Measurements from ENCODE around the gene ZNHIT1.
"Not testable (repeated sequence)": the region's sequence is repeated elsewhere in the genome, so short reads cannot be mapped to it uniquely, and the experiment has no call there.

The ZNHIT1 gene

DNA sequence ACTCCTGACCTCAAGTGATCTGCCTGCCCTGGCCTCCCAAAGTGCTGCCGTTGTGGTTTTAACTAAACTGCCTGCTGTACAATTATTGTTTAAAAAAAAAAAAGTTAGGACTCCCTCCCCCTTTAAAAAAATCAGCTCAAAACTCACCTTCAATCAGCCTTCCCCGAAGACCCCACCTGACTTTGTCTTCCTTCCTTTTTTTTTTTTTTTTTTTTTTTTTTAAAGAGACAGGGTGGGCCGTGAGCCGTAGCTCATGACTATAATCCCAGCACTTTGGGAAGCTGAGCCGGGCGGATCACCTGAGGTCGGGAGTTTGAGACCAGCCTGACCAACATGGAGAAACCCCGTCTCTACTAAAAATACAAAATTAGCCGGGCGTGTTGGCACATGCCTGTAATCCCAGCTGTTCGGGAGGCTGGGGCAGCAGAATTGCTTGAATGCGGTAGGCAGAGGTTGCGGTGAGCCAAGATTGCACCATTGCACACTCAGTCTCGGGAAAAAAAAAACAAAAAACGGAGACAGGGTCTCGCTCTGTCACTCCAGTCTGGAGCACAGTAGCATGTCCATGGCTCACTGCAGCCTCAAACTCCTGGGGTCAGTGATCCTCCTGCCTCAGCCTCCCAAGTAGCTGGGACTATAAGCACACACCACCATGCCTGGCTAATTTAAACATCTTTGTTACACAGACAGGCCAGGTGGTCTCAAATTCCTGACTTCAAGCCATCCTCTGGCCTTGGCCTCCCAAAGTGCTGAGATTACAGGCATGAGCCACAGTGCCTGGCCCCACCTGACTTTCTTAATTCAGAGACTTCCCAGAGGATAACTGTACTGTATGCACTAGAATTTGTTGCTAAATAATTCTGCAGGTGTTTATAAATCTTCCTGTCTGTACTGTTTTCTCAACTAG is 23.7 kb downstream of the ZNHIT1 start:
- DNase-seq (ENCODE audit: low read depth, low spot score), result no peak

DNA sequence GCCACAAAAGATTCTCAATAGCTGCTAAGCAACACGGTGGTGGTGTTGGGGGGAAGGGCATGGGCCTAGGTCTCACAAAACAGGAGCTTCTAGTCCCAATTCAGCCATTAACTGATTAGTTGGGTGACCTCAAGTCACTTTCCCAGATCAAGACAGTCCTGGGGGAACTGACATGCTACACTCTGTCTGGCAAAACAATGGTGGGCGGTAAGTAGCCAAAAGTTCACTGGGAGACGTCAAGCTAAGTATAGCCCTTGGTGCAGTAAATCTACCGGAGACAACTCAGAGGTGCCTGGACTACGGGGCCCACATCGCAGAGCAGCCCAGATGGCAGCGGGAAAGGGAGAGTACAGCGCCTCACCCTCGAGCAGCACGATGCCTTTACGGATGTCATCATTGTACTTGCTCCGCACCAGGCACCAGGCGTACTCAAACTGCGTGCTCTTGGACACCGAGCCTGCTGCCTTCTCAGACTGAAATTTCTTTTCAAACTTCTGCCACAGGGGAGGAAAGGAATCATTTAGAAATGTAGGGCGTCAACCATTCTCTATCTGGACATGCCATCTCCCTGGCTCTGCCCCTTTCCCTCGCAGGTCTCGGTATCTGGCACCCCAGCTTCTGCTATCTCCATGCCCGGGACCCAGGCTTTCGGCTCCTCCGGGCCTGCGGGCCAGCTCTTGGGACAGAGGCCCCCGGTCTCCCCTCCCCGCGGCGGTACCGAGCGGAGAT is 25.8 kb downstream of the ZNHIT1 start:
- DNase-seq (ENCODE audit: low read depth, low spot score), result no peak

DNA sequence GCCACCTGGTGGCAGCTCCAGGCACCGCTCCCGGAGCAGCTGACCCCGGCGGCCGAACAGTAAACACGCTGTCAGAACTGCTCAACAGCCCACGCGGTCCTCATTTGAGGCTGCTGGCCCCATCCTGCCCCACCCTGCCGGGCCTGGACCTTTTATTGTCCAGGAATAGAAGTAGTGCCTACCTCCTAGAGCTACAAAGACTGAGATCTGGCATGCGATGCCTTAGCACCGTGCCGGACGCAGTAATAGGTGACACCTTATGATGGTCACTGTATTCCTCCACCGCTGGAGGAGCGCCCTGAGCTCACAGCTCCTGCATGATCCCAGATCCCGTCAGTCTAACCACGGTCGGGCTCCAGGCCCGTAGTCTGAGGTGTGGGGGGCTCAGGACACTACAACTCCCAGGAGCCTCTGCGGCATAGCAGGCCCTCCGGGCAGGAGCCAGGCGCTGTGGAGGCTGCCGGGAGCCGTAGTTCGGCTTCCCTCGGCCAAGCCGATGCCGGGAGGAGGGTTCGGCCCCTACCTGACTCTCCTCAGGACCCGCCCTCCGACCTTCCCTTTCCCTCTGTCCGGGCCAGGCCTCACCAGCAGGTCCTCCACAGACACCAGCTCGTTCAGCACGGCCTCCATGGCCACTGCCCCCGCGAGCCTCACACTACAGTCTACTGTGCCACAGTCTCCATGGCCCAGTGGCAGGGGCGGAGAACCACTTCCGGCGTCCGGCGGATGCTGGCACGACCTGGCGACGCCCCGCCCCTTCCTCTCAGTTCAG is 26.6 kb downstream of the ZNHIT1 start, which contains the start of gene FIS1:
Gene FIS1, minus strand, starts transcription at position 707 of the 772 bp plus-strand sequence. Its CDS starts 77 bp downstream, at position 630.
- DNase-seq (ENCODE audit: low read depth, low spot score), result peak; percentile 76

DNA sequence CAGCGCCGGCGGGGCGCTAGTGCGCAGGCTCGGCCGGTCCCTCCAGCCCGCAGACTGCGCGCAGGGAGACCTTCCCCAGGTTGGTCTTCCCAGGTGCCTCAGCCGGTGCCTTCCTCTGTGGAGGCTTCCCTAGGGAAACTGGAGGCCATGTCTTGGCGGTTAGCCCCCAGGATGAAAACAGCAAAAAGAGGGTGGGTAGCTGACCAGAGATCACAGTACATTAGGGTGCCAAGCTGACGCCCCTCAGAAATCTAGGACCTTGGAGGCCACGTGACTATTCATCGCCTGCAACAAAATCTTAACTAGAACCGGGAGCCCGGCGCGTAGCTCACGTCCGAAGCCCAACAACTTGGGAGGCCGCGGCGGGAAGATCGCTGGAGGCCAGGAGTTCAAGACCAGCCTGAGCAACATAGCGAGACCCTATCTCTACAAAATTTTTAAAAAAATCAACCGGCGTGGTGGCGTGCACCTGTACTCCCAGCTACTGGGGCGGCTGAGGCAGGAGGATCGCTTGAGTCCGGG is 27.2 kb downstream of the ZNHIT1 start:
- no peak for DNase-seq (ENCODE audit: low read depth, low spot score)

DNA sequence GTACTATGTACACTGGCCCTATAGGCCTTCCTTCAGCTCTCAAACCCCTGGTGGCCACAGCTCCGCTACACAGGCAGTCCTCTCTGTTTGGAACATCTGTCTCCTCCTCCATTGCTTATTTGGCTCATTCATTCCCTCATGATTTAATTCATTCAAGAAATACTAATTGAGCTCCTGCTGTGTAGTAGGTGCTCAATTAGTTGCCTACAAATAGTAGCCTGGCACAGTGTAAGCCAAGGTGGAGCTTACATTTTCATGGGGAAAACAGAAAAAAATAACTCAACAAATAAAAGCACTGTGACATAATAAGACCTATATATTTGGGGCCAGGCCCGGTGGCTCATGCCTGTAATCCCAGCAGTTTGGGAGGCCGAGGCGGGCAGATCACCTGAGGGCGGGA is 30.3 kb downstream of the ZNHIT1 start:
- no peak for DNase-seq (ENCODE audit: low read depth, low spot score)

DNA sequence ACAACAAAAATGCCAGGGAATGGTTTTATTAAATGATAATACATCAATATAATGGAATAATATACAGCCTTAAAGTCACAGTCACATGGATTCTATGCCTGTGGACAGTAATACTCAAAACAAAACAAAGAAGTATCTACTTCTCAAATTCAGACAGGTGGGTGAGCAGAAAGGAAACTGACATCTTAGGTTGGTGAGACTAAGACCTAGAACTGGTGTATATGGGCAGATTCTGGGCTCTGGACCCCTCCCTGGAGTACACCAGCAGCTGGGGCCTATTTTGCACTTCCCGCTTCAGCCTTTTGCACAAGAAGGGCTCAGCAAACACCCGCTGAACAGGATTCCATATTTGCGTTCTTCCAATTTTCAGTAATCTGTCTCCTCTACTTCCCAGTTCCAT is 32.4 kb downstream of the ZNHIT1 start:
- DNase-seq (ENCODE audit: low read depth, low spot score), result no peak

DNA sequence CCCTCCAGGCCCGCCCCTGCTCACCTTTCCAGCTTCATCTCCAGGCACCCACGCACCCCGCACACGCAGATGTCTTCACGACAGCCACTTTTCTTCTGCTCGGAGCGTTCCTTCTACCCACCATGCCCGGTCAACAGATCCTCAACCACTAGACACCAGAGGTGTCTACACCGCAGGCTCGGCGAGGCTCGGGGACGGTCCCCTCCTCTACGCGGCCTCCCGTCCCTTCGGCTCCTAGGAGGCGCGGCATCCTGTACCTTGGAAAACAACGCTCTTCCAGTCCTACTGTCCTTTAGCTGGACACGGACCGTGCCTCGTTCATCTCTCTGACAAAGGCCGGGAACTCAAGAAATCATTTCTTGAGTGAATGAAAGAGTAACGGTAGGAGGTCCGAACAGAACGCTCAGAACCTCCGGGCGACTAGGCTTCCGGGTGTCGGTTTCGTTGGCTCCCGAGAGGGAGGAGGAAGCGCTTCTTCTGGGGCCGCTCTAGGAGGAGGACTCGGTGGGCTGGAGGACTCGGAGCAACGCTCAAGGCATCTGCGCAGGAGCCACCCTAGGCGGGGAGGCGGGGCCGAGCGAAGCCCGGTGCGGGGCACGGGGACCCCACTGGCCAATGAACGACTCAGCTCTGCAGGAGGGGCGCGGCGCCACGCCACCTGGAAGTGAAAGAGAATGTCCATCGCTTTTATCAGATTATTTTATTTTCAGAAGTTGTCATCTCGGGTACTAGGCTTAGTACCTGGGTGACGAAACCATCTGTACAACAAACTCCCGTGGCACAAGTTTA is 34.1 kb downstream of the ZNHIT1 start:
- DNase-seq (ENCODE audit: low read depth, low spot score), result peak; percentile 91

DNA sequence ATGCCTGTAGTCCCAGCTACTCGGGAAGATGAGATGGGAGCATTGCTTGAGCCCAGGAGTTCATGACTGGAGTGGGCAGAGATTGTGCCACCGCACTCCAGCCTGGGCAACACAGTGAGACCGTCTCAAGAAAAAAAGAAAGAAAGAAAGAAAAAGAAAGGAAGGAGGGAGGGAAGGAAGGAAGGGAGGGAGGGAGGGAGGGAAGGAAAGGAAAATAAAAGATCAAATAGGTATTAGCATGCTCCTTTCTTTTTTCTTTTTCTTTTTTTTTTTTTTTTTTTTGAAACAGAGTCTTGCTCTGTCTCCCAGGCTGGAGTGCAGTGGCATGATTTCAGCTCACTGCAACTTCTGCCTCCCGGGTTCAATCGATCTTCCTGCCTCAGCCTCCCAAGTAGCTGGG is 35.2 kb downstream of the ZNHIT1 start:
- not testable (repeated sequence) for DNase-seq (ENCODE audit: low read depth, low spot score)

DNA sequence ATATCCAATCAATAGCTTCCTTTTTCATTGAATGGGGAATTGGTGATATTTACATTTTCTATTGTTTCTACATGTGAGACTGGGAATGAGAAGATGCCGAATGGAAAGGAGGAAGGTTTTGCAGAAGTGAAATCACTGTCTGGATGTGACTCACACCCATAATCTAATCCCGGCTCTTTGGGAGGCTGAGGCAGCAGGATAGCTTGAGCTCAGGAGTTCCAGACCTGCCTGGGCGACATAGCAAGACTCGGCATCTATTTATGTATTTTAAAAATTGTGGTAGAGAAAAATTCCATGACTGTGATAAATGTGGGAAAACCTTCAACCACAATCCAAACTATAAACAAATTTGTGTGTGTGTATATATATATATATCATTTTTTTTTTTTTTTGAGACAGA is 37.8 kb downstream of the ZNHIT1 start:
- no peak for DNase-seq (ENCODE audit: low read depth, low spot score)

DNA sequence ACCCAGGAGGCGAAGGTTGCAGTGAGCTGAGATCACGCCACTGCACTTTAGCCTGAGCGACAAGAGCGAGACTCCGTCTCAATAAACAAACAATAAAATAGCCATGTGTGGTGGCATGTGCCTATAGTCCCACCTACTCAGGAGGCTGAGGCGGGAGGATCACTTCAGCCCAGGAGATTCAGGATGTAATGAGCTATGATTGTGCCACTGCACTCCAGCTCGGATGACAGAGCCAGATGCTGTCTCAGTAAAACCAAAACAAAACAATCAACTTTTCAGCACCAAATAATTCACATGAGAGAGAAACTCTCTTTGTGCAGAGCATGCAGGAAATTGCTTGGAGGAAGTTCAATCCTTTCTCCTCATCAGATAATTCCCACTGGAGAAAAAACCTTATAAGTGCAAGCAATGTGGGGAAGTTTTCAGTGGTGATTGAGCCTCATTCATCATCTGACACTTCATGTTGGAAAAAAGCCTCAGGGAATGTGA is 40.3 kb downstream of the ZNHIT1 start:
- no peak for DNase-seq (ENCODE audit: low read depth, low spot score)

DNA sequence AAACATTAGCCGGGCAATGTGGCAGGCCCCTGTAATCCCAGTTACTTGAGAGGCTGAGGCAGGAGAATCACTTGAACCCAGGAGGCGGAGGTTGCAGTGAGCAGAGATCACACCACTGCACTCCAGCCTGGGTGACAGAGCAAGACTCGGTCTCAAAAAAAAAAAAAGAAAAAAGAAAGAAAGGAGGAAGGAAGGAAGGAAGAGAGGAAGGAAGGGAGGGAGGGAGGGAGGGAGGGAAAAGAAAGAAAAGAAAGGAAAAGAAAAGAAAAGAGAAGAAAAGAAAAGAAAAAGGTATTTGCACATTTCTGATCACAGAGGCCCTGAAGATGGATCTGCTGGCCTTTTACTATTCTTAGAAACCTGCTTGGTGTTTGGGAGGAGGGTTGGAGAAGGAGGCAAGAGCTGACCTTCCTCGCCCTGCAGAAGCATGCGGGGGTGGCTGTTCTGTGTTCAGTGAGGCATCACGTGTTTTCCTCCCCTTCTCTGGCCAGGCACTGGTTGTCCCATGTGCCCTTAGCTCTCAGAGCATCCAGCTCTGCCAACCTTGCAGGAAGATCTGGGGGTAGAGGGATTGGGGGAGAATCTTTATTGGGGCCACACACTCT is 46.2 kb downstream of the ZNHIT1 start:
- not testable (repeated sequence) for DNase-seq (ENCODE audit: low read depth, low spot score)

DNA sequence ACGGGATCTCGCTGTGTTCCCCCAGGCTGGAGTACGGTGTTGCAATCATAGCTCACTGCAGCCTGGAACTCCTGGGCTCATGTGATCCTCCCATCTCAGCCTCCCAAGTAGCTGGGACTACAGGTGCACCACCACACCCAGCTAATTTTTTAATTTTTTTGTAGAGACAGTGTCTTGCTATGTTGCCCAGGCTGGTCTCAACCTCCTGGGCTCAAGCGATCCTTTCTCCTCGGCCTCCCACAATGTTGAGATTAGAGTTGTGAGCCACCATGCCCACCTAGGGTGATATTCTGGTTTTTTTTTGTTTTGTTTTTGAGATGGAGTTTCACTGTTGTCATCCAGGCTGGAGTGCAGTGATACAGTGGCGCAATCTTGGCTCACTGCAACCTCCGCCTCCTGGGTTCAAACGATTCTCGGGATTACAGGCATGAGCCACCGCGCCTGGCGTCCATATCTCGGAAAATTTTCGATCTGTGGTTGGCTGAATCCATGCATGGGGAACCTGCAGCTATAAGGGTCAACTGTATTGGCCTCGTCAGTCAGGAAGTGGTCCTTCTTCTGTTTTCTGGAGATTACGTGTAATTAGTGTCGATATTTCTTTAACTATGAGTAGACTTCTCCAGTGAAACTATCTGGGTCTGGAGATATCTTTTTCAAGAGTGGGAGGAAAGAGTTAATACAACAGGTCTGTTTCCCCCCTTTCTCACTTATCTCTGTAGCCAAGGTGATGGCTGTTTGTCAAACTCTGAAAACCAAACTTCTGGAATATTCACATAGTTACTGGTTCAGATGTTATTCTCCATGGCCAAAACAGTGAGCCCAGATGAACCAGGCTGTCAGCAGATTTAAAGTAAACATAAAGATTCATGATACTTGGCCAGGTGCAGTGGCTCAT is 47.9 kb downstream of the ZNHIT1 start:
- DNase-seq (ENCODE audit: low read depth, low spot score), result no peak

DNA sequence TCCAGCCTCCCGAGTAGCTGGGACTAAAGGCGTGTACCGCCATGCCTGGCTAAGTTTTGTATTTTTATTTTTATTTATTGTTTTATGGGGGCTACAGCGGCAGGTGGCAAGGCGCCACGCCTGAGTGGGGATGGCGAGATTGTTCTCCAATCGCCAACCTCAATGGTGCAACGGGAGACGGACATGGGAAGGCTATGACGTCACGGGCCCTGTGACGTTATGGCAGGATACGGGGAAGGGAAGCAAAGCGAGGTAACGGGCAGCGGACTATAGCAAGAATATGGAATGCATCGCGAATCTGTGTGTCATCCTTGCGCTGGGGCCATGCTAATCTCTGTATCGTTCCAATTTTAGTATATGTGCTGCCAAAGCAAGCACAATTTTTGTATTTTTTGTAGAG is 51.7 kb downstream of the ZNHIT1 start:
- DNase-seq (ENCODE audit: low read depth, low spot score), result no peak

DNA sequence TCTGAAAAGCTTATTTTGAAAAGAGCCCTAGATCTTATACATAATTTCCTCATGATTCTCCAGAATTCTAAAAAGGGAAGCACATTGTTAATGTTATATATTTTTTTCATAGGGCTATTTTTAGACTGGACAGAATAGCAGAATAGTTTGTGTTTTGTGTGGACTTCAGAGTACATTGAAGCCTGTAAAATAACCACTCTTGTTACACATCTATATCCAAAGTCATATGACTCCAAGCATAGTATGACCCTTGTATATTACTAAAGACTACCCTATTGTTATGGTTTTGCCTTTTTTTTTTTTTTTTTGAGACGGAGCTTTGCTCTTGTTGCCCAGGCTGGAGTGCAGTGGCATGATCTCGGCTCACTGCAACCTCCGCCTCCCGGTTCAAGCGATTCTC is 53.1 kb downstream of the ZNHIT1 start:
- no peak for DNase-seq (ENCODE audit: low read depth, low spot score)

DNA sequence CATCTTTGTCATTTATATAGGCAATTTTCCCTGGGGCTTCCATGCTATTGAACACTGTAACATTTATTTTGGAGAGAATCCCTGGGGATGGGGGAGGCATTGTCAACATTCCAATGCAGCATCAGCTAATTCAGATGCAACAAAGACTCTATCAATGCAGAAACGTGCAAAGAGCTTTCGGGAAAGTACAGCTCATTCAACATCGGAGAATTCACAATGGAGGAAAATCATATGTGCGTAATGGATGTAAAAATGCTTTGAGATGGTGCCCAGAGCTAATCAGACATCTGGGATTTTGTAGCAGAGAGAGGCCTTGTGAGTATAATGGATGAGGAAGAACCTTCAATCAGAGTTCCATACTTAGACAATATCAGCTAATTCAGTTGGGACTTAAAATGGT is 55.2 kb downstream of the ZNHIT1 start:
- DNase-seq (ENCODE audit: low read depth, low spot score), result no peak

All from brain pericyte (primary cell).